Skin of body (tissue), 2 donors: ENCODE results near the gene SNAP47. TPM values are rescaled to one million over a fixed set of nuclear protein-coding genes. Genes with fewer than 3 reads are reported as not detected.

Experiments
- DNase-seq: peaks from one replicate; lab custom pipeline; 2025; lab: John Stamatoyannopoulos, UW
- total RNA-seq: library from RNA; depleted of rRNA; stranded (reverse); fragments of >200 nt; gene quantifications from one replicate; pipeline ENCODE4 v1.2.3, GENCODE V29; 2014

Gene SNAP47
- total RNA-seq, 1 donor from 2014 or later: 29.2 TPM

GRCh38 chr1:227767401-227768124 lies 32.3 kb downstream of the SNAP47 start:
- no peak for DNase-seq

- DNase-seq: no peak
Observed at GRCh38 chr1:227768125-227768439, 32.8 kb downstream of the SNAP47 start.

GRCh38 chr1:227768640-227769039 lies 33.4 kb downstream of the SNAP47 start:
- no peak for DNase-seq

GRCh38 chr1:227769047-227769935 lies 34.1 kb downstream of the SNAP47 start:
- no peak for DNase-seq

- no peak for DNase-seq
Observed at GRCh38 chr1:227769936-227770494, 34.8 kb downstream of the SNAP47 start.

GRCh38 chr1:227770812-227771211 lies 35.6 kb downstream of the SNAP47 start:
- no peak for DNase-seq

GRCh38 chr1:227771326-227771725 lies 36.1 kb downstream of the SNAP47 start:
- DNase-seq: no peak

- no peak for DNase-seq
Observed at GRCh38 chr1:227771771-227772170, 36.5 kb downstream of the SNAP47 start.

- DNase-seq: no peak
Observed at GRCh38 chr1:227773558-227773957, 38.3 kb downstream of the SNAP47 start.

- DNase-seq: no peak
Observed at GRCh38 chr1:227774051-227774731, 39.0 kb downstream of the SNAP47 start.

- DNase-seq: peak; percentile 87
Observed at GRCh38 chr1:227774821-227775661, 39.8 kb downstream of the SNAP47 start.

- no peak for DNase-seq
Observed at GRCh38 chr1:227775841-227776240, 40.6 kb downstream of the SNAP47 start.

- DNase-seq: no peak
Observed at GRCh38 chr1:227776331-227776771, 41.1 kb downstream of the SNAP47 start.

GRCh38 chr1:227777156-227777555 lies 41.9 kb downstream of the SNAP47 start:
- DNase-seq: no peak

GRCh38 chr1:227777646-227778045 lies 42.4 kb downstream of the SNAP47 start:
- DNase-seq: no peak

- DNase-seq: no peak
Observed at GRCh38 chr1:227778401-227778947, 43.2 kb downstream of the SNAP47 start.

GRCh38 chr1:227779021-227779441 lies 43.8 kb downstream of the SNAP47 start:
- no peak for DNase-seq

GRCh38 chr1:227779685-227780084 lies 44.5 kb downstream of the SNAP47 start:
- DNase-seq: no peak

GRCh38 chr1:227780101-227781044 lies 45.1 kb downstream of the SNAP47 start:
- DNase-seq: no peak
